Spleen (tissue), 13 donors: Measurements from ENCODE around the gene CACNA1A. TPM values are rescaled to one million over a fixed set of nuclear protein-coding genes. Genes with fewer than 3 reads are reported as not detected.
A peak's percentile ranks its signal among the peaks of the same experiment; 100 is the strongest.

Experiments
- DNase-seq: peaks from one replicate; pipeline ENCODE4 v3.0.0-alpha.2; 2020
- H3K27ac ChIP-seq, 8 donors: fragments of 200-600 bp; sonication (generic) in 7 of 8; 1 replicate in 4 of 8; 2 replicates in 4 of 8; pipeline versions ENCODE4 v1.5.0 to v1.8.0; 2016 to 2021; ENCODE audit warnings: inconsistent platforms in 4 of 8, mild to moderate bottlenecking in 4 of 8, moderate library complexity in 1 of 8
- H3K27me3 ChIP-seq, 7 donors: fragments of 200-600 bp; sonication (generic) in 6 of 7; replicated peaks in 1 of 7; 1 replicate in 4 of 7; 2 replicates in 3 of 7; pipeline versions ENCODE4 v1.5.0 to v1.8.0; 2016 to 2021; ENCODE audit warnings: inconsistent platforms in 3 of 7, mild to moderate bottlenecking in 1 of 7
- H3K36me3 ChIP-seq, 6 donors: fragments of 200-600 bp; sonication (generic) in 5 of 6; 1 replicate in 4 of 6; 2 replicates in 2 of 6; pipeline versions ENCODE4 v1.5.0 to v1.8.0; 2016 to 2021; ENCODE audit warnings: inconsistent platforms in 2 of 6
- H3K4me1 ChIP-seq, 6 donors: fragments of 200-600 bp; sonication (generic) in 5 of 6; 1 replicate in 3 of 6; 2 replicates in 3 of 6; pipeline versions ENCODE4 v1.5.0 to v1.8.0; 2016 to 2021; ENCODE audit warnings: inconsistent platforms in 3 of 6
- H3K4me3 ChIP-seq, 8 donors: fragments of 200-600 bp; sonication (generic) in 7 of 8; 1 replicate in 4 of 8; 2 replicates in 4 of 8; pipeline versions ENCODE4 v1.5.0 to v1.8.0; 2016 to 2021; ENCODE audit warnings: inconsistent platforms in 4 of 8, mild to moderate bottlenecking in 4 of 8, moderate library complexity in 2 of 8
- H3K9me3 ChIP-seq, 8 donors: fragments of 200-600 bp; sonication (generic) in 7 of 8; 1 replicate in 4 of 8; 2 replicates in 4 of 8; pipeline versions ENCODE4 v1.5.0 to v1.8.0; 2016 to 2021; ENCODE audit warnings: inconsistent platforms in 4 of 8
- POLR2A ChIP-seq, 3 donors: fragments of 450-650 bp; IDR thresholded peaks; one replicate each; pipeline ENCODE4 v1.5.1; 2017; ENCODE audit warnings: antibody characterized with exemption in 3 of 3, mild to moderate bottlenecking in 1 of 3
- POLR2AphosphoS5 ChIP-seq, 3 donors: sonication (generic); formaldehyde crosslinking; IDR thresholded peaks; one replicate each; pipeline ENCODE4 v1.5.1; 2017; ENCODE audit warnings: antibody characterized with exemption in 3 of 3
- WGBS, 5 donors: extraction: QIAGEN DNeasy Blood & Tissue Kit in 3 of 5; methylation state at CpG; one replicate each; pipeline versions ENCODE4 v1.1.5 to v1.1.7; 2013 to 2018; 5-methylcytosine and 5-hydroxymethylcytosine counted together
- intact Hi-C: fragments of 100-400 bp; cut with DNase I; formaldehyde crosslinking; loops from one replicate; pipeline ENCODE4 v1.15.0; 2023; ENCODE audit warnings: low total_unique reads
- long read RNA-seq, 2 donors: transcript quantifications; one replicate each; lab custom pipeline, GENCODE V29; 2026
- polyA plus RNA-seq, 3 donors: library from polyadenylated mRNA; stranded (reverse); fragments of 200-250 nt; gene quantifications; one replicate each; pipeline ENCODE4 v1.2.1, GENCODE V29; 2013
- total RNA-seq, 7 donors: library from RNA; depleted of rRNA in 3 of 7; stranded (reverse); fragments of >200 nt in 3 of 7; fragmentation: NEBNext Ultra II Directional in 4 of 7; extraction: Animal tissue kit (Norgen Biotek cat#: 25700) in 4 of 7; gene quantifications; one replicate each; pipeline versions ENCODE4 v1.1.0 to v1.2.1, GENCODE V29; 2016 to 2021
- TF ChIP-seq, protein P1 (sequence below), 11 experiments: fragments of 200-600 bp in 7 of 11; fragments of 450-650 bp in 4 of 11; sonication (generic) in 4 of 11; IDR thresholded peaks in 8 of 11; conservative IDR thresholded peaks in 3 of 11; 1 replicate in 7 of 11; 2 replicates in 4 of 11; pipeline versions ENCODE4 v1.4.0 to v1.8.0; 2016 to 2021; ENCODE audit warnings: antibody characterized with exemption in 11 of 11, inconsistent platforms in 4 of 11, mild to moderate bottlenecking in 1 of 11
- donor health status: healthy with polysubstance abuse.
- donor health status: DM: no; HTN: no; CAD: no; lungs with moderate emphysema.
- donor health status: DM: no; HTN: no; CAD: no.
- donor health status: Bipolar disorder and iron deficiency.
- donor health status: healthy.
- donor health status: DM: no; HTN: no; CAD: no.
- donor health status: DM: yes; HTN: yes; CAD: no.

Gene CACNA1A
- total RNA-seq (1 to 10 TPM in 4 of 7 donors, under 1 TPM in 3; 0.46 to 1.9 (median 1.4) TPM), polyA plus RNA-seq (under 1 TPM; 0.39 to 0.58 (median 0.44) TPM)
- long read RNA-seq, donor 1, partial matches to known transcripts = 0 of 2 reads
- long read RNA-seq, donor 1, other reads (novel, unspliced or antisense) = 0 of 2 reads
- long read RNA-seq, donor 2, partial matches to known transcripts = 0 of 5 reads
- long read RNA-seq, donor 2, other reads (novel, unspliced or antisense) = 0 of 5 reads

DNA sequence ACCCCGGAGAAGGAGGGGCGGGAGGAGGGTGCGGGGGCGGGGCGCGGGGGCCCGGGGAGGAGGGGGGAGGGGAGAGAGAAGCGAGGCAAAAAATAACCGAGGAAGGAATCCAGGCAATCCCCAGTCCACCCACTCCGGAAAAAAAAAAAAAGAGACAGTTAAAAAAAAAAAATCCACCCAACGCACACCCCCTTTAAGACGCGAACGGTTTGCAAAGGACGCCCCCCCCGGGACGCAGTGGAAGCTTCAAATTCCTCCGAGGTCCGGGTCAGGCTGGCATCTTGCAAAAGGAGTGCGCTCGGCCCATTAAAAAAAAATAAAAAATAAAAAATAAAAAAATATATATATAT is at the start of gene CACNA1A:
TSS of gene CACNA1A (minus strand) at position 9 of the 350 bp plus-strand sequence. CDS start 255 bp downstream, outside the sequence.
- TF ChIP-seq, protein P1, sequence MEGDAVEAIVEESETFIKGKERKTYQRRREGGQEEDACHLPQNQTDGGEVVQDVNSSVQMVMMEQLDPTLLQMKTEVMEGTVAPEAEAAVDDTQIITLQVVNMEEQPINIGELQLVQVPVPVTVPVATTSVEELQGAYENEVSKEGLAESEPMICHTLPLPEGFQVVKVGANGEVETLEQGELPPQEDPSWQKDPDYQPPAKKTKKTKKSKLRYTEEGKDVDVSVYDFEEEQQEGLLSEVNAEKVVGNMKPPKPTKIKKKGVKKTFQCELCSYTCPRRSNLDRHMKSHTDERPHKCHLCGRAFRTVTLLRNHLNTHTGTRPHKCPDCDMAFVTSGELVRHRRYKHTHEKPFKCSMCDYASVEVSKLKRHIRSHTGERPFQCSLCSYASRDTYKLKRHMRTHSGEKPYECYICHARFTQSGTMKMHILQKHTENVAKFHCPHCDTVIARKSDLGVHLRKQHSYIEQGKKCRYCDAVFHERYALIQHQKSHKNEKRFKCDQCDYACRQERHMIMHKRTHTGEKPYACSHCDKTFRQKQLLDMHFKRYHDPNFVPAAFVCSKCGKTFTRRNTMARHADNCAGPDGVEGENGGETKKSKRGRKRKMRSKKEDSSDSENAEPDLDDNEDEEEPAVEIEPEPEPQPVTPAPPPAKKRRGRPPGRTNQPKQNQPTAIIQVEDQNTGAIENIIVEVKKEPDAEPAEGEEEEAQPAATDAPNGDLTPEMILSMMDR (IDR thresholded peaks at IDR 0.05 in 8 of 11, conservative IDR thresholded peaks at IDR 0.05 in 3 of 11) = no peak
- TF ChIP-seq POLR2AphosphoS5 (IDR thresholded peaks at IDR 0.05) = no peak
- no peak for TF ChIP-seq POLR2A (IDR thresholded peaks at IDR 0.05)
- 0 to 3% (median 3%) methylated on average over 14 to 21 of the region's 21 CpGs for WGBS, 5 donors
- no peak for DNase-seq
- Histone ChIP-seq H3K4me1 (peaks cover 0 to 17% (median 8%) of the 10 kb centered on the region in 6 donors), H3K36me3 (no peaks in the 10 kb centered on the region), H3K27me3 (peaks cover 0 to 97% (median 50%) of the 10 kb centered on the region in 7 donors), H3K4me3 (peak within 1 kb of the TSS in 6 of 8 donors; percentile 19 to 58 (median 29)), H3K27ac (no peak within 1 kb of the TSS), H3K9me3 (peaks cover 0 to 6% (median 0%) of the 10 kb centered on the region in 8 donors)
- intact Hi-C loops = no loop called here

DNA sequence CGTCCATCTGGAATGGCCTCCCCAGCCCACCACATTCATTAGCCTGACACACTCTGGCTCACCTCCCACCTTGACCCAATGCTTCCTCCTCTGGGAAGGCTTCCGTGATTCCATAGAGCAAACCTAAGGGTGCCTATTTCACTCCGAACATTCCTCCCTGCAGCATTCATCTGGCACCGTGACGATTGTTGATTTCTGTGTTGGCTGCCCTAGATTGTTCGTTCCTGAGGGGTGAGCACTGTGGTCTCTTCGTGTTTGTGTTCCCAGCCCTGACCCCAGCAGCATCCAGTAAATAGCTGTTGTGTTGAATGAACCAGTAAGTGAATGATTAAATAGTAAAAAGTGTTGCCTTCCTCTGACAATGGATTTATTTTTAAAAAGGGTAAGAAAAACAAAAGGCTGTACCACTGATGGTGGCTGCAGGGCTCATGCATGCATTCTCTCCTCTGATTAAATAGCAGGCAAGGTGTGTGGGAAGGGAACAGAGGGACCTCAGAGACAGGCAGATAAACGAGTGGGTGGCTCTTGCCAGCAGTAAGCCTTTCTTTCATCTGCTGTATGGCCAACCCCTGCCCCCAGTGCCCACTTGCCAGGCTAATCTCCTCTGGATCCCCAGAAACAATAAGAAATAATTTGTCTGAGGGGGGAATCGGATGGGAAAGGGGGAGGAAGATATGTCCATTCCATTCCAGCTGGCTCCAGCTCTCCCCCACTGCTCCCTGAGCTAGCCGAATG is 48.4 kb upstream of the CACNA1A start:
- WGBS, 5 donors = 56 to 69% (median 61%) methylated on average over 10 of the region's 10 CpGs
- Histone ChIP-seq H3K9me3 (peaks cover 0 to 4% (median 0%) of the 10 kb centered on the region in 8 donors), H3K4me3 (no peak overlapping the region), H3K27me3 (peaks cover 0 to 44% (median 0%) of the 10 kb centered on the region in 7 donors), H3K4me1 (no peaks in the 10 kb centered on the region), H3K36me3 (no peaks in the 10 kb centered on the region), H3K27ac (no peak overlapping the region)
- TF ChIP-seq POLR2AphosphoS5 (IDR thresholded peaks at IDR 0.05) (no peak), POLR2A (IDR thresholded peaks at IDR 0.05) (no peak)
- TF ChIP-seq, protein P1 (IDR thresholded peaks at IDR 0.05 in 8 of 11, conservative IDR thresholded peaks at IDR 0.05 in 3 of 11) = no peak
- intact Hi-C loops = no loop called here
- DNase-seq = no peak

GRCh38 chr19:13553880-13554400 is 47.7 kb upstream of the CACNA1A start:
- no peak for DNase-seq
- H3K27ac ChIP-seq = no peak overlapping the region
- H3K4me3 ChIP-seq = no peak overlapping the region
- no peaks in the 10 kb centered on the region for H3K36me3 ChIP-seq
- 85 to 98% (median 89%) methylated on average over 2 of the region's 2 CpGs for WGBS, 5 donors
- peaks cover 0 to 4% (median 0%) of the 10 kb centered on the region in 8 donors for H3K9me3 ChIP-seq
- TF ChIP-seq POLR2AphosphoS5 (IDR thresholded peaks at IDR 0.05) (no peak), POLR2A (IDR thresholded peaks at IDR 0.05) (no peak)
- TF ChIP-seq, protein P1 (IDR thresholded peaks at IDR 0.05 in 8 of 11, conservative IDR thresholded peaks at IDR 0.05 in 3 of 11) = no peak
- intact Hi-C loops = no loop called here
- H3K4me1 ChIP-seq = no peaks in the 10 kb centered on the region
- H3K27me3 ChIP-seq = peaks cover 0 to 39% (median 0%) of the 10 kb centered on the region in 7 donors

GRCh38 chr19:13548131-13548530 is 41.9 kb upstream of the CACNA1A start:
- H3K27ac ChIP-seq = no peak overlapping the region
- no peaks in the 10 kb centered on the region for H3K4me1 ChIP-seq
- no peak overlapping the region for H3K4me3 ChIP-seq
- intact Hi-C loops = no loop called here
- TF ChIP-seq POLR2AphosphoS5 (IDR thresholded peaks at IDR 0.05) = no peak
- TF ChIP-seq, protein P1 (IDR thresholded peaks at IDR 0.05 in 8 of 11, conservative IDR thresholded peaks at IDR 0.05 in 3 of 11) = no peak
- TF ChIP-seq POLR2A (IDR thresholded peaks at IDR 0.05) = no peak
- H3K9me3 ChIP-seq = peaks cover 0 to 29% (median 6%) of the 10 kb centered on the region in 8 donors
- peaks cover 0 to 40% (median 0%) of the 10 kb centered on the region in 7 donors for H3K27me3 ChIP-seq
- WGBS, 5 donors = 70 to 86% (median 82%) methylated on average over 3 of the region's 3 CpGs
- no peaks in the 10 kb centered on the region for H3K36me3 ChIP-seq
- DNase-seq = no peak
